Transverse colon (tissue), 4 donors: ENCODE data around the gene FUT3. TPM values are rescaled to one million over a fixed set of nuclear protein-coding genes. Genes with fewer than 3 reads are reported as not detected.

Source experiments
- DNase-seq: peaks from one replicate; pipeline ENCODE4 v3.0.0-alpha.2; 2019
- H3K27ac ChIP-seq, 4 donors: fragments of 200-600 bp; sonication (generic); 2 replicates each; pipeline ENCODE4 v1.5.1; 2016 to 2018; ENCODE audit warnings: inconsistent platforms in 4 of 4
- H3K27me3 ChIP-seq: fragments of 200-600 bp; sonication (generic); 2 replicates; pipeline ENCODE4 v1.5.1; 2017; ENCODE audit warnings: inconsistent platforms
- H3K36me3 ChIP-seq, 4 donors: fragments of 200-600 bp; sonication (generic); 2 replicates each; pipeline ENCODE4 v1.5.1; 2017 to 2019; ENCODE audit warnings: inconsistent platforms in 4 of 4
- H3K4me1 ChIP-seq, 4 donors: fragments of 200-600 bp; sonication (generic); 2 replicates each; pipeline ENCODE4 v1.5.1; 2017 to 2020; ENCODE audit warnings: inconsistent platforms in 4 of 4
- H3K4me3 ChIP-seq, 4 donors: fragments of 200-600 bp; sonication (generic); 1 replicate in 1 of 4; 2 replicates in 3 of 4; pipeline versions ENCODE4 v1.5.1 to v1.6.1; 2017 to 2019; ENCODE audit warnings: inconsistent platforms in 4 of 4
- H3K9me3 ChIP-seq, 2 donors: fragments of 200-600 bp; sonication (generic); 2 replicates each; pipeline ENCODE4 v1.5.1; 2017 to 2019; ENCODE audit warnings: inconsistent platforms in 2 of 2
- EP300 ChIP-seq: sonication (generic); formaldehyde crosslinking; IDR thresholded peaks from one replicate; pipeline ENCODE4 v1.6.1; 2017; ENCODE audit warnings: antibody characterized with exemption, low read depth
- POLR2A ChIP-seq: fragments of 450-650 bp; IDR thresholded peaks from one replicate; pipeline ENCODE4 v1.6.1; 2016; ENCODE audit warnings: antibody characterized with exemption, mild to moderate bottlenecking, moderate library complexity
- POLR2AphosphoS5 ChIP-seq, 3 donors: sonication (generic); formaldehyde crosslinking; IDR thresholded peaks; one replicate each; pipeline ENCODE4 v1.6.1; 2016; ENCODE audit warnings: antibody characterized with exemption in 3 of 3
- WGBS, 2 donors: methylation state at CpG; one replicate each; pipeline ENCODE4 v1.1.5; 2018; ENCODE audit warnings: low coverage in 1 of 2; 5-methylcytosine and 5-hydroxymethylcytosine counted together
- in situ Hi-C, 4 donors: fragments of 200-750 bp; cut with MboI; loops; one replicate each; pipeline versions ENCODE4 v1.15.0 to v1.15.1; 2017; ENCODE audit warnings: low sequenced_read_pairs in 3 of 4, low pct_ligation_motif_present in 1 of 4, low pct_unique_long_range_greater_than_20kb in 1 of 4
- intact Hi-C: fragments of 100-400 bp; cut with DNase I; formaldehyde crosslinking; loops from one replicate; pipeline ENCODE4 v1.15.1; 2023; ENCODE audit warnings: low total_unique reads
- total RNA-seq, 4 donors: library from RNA; depleted of rRNA; stranded (reverse); fragments of >200 nt; gene quantifications; one replicate each; pipeline ENCODE4 v1.1.0, GENCODE V29; 2016
- TF ChIP-seq, protein P1 (sequence below), 5 experiments: fragments of 200-600 bp in 3 of 5; fragments of 450-650 bp in 2 of 5; sonication (generic) in 3 of 5; IDR thresholded peaks; 1 replicate in 2 of 5; 2 replicates in 3 of 5; pipeline ENCODE4 v1.5.1; 2016 to 2017; ENCODE audit warnings: antibody characterized with exemption in 5 of 5, inconsistent platforms in 3 of 5, mild to moderate bottlenecking in 2 of 5, moderate library complexity in 1 of 5

The FUT3 gene
- total RNA-seq, 4 donors from 2014 or later, result 180 to 222 (median 191) TPM

DNA sequence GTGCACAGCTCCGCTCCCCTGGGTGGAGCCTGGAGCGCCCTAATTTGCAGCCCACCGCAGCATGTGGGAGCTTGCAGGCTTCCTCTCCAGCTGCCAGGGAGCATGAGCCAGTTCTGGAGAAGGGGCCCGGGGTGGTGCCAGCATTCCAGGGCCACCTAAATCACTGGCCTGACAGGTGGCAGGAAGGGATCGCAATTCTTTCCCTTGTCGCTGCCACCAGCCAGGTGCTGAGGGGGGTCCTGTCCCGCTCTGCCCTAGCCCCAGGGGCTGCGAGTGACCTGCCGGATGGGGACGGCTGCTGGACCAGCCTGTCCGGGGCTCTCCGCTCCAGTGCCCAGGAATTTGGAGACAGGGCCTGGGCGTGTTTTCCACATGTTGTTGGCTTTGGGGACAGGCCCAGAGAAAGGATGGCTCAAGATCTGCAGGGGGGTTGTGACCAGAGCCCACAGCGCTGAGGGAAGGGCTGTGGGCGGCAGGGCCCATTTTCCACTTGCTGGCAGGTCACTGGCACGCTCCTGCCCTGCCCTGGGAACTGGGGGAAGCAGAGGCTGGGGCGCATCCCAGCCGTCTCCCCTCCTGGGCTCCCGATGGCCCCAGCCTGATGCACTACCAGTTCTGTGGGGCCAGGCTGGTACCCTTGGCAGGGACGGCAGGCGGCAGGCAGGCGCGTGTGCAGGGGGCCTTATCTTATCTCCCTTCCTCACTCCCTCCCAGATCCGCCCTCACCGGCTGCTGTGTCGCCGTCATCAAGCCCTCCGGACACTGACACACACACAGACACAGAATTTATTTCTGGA, 42.9 kb upstream of the FUT3 start:
- Histone ChIP-seq H3K9me3 (no peaks in the 10 kb centered on the region), H3K4me3 (no peak overlapping the region), H3K36me3 (peaks cover 0 to 15% (median 3%) of the 10 kb centered on the region in 4 donors), H3K27ac (no peak overlapping the region), H3K27me3 (peaks cover 21% of the 10 kb centered on the region), H3K4me1 (peaks cover 6 to 17% (median 12%) of the 10 kb centered on the region in 4 donors)
- intact Hi-C loops (loop anchor here (2.0 kb wide), 1 partner anchor 89 kb away; the partner anchor contains the start of gene NRTN), in situ Hi-C loops (loop anchor here in 1 of 4 donors (10.0 kb wide), 1 partner anchor 89 kb away; the partner anchor contains the start of gene NRTN)
- no peak for DNase-seq
- 84% methylated on average over 28 of the region's 28 CpGs; no CpG with 5 or more reads in 1 of the 2 donors for WGBS, 2 donors
- TF ChIP-seq, protein P1, sequence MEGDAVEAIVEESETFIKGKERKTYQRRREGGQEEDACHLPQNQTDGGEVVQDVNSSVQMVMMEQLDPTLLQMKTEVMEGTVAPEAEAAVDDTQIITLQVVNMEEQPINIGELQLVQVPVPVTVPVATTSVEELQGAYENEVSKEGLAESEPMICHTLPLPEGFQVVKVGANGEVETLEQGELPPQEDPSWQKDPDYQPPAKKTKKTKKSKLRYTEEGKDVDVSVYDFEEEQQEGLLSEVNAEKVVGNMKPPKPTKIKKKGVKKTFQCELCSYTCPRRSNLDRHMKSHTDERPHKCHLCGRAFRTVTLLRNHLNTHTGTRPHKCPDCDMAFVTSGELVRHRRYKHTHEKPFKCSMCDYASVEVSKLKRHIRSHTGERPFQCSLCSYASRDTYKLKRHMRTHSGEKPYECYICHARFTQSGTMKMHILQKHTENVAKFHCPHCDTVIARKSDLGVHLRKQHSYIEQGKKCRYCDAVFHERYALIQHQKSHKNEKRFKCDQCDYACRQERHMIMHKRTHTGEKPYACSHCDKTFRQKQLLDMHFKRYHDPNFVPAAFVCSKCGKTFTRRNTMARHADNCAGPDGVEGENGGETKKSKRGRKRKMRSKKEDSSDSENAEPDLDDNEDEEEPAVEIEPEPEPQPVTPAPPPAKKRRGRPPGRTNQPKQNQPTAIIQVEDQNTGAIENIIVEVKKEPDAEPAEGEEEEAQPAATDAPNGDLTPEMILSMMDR (IDR thresholded peaks at IDR 0.05), result no peak
- TF ChIP-seq POLR2AphosphoS5 (IDR thresholded peaks at IDR 0.05), result no peak

DNA sequence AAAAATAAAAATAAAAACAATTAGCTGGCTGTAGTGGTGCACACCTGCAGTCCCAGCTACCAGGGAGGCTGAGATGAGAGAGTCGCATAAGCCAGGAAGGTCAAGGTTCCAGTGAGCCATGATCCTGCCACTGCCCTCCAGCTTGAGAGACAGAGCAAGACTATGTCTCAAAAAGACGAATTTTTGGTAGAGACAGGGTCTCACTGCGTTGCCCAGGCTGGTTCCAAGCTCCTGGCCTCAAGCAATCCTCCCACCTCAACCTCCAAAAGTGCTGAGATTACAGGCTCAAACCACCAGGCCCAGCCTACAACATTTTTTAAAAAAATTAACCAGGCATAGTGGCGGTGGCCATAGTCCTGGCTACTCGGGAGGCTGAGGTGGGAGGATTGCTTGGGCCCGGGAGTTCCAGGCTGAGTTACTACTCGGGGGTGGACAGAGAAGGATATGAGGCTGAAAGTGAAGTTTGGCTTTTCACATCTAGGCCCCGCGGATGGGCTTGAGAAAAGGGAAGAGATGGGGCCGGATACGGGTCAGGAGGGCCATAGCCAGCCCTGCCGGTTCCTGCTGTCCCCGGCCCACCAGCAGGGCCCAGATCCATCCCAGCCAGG, 42.2 kb upstream of the FUT3 start:
- intact Hi-C loops (loop anchor here (2.0 kb wide), 1 partner anchor 89 kb away; the partner anchor contains the start of gene NRTN), in situ Hi-C loops (loop anchor here in 1 of 4 donors (10.0 kb wide), 1 partner anchor 89 kb away; the partner anchor contains the start of gene NRTN)
- 66 to 100% methylated on average over 2 to 13 of the region's 13 CpGs for WGBS, 2 donors
- Histone ChIP-seq H3K4me3 (no peak overlapping the region), H3K36me3 (peaks cover 0 to 15% (median 3%) of the 10 kb centered on the region in 4 donors), H3K27ac (no peak overlapping the region), H3K9me3 (no peaks in the 10 kb centered on the region), H3K27me3 (peaks cover 21% of the 10 kb centered on the region), H3K4me1 (peaks cover 6 to 17% (median 12%) of the 10 kb centered on the region in 4 donors)
- DNase-seq, result no peak
- TF ChIP-seq, protein P1 (IDR thresholded peaks at IDR 0.05), result no peak
- TF ChIP-seq POLR2AphosphoS5 (IDR thresholded peaks at IDR 0.05), result no peak

DNA sequence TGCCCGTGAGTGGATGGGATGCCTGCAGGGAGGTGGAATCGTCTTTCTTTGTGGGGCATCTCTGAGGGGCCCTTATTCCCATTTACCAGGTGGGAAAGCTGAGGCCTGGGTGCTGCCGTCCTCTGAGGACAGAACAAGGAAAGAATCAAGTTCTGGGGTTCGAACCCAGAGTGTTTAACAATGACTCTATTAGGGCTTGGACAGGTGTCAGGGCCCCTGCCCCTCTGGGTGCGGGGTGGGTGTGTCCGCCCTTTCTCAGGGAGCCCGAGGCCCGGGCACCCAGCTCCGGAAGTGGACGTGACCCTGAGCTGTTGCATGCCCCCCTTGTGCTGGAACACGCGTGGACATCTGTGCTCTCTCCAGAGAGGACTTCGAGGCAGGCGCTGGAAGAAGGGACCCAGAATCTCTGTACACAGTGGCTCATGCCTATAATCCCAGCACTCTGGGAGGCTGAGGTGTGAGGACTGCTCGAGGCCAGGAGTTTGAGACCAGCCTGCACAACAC, 41.6 kb upstream of the FUT3 start:
- no peak for DNase-seq
- Histone ChIP-seq H3K27ac (no peak overlapping the region), H3K4me1 (peaks cover 6 to 17% (median 12%) of the 10 kb centered on the region in 4 donors), H3K27me3 (peaks cover 21% of the 10 kb centered on the region), H3K36me3 (peaks cover 0 to 15% (median 3%) of the 10 kb centered on the region in 4 donors), H3K9me3 (no peaks in the 10 kb centered on the region), H3K4me3 (no peak overlapping the region)
- WGBS, 2 donors, result 57 to 60% methylated on average over 3 to 15 of the region's 15 CpGs
- in situ Hi-C loops, result loop anchor here in 1 of 4 donors (10.0 kb wide), 1 partner anchor 88 kb away; the partner anchor contains the start of gene NRTN
- TF ChIP-seq POLR2AphosphoS5 (IDR thresholded peaks at IDR 0.05), result no peak
- TF ChIP-seq EP300, result no peak
- TF ChIP-seq, protein P1 (IDR thresholded peaks at IDR 0.05), result no peak
- no peak for TF ChIP-seq POLR2A
- intact Hi-C loops, result loop anchor here (2.0 kb wide), 1 partner anchor 88 kb away; the partner anchor contains the start of gene NRTN
